Measurements from ENCODE around the gene PCDH1. TPM values are rescaled to one million over a fixed set of nuclear protein-coding genes. Genes with fewer than 3 reads are reported as not detected.

Gene PCDH1
- total and polyA plus RNA-seq, 12 donors: 3.7 to 16.8 (median 7.7) TPM

DNA sequence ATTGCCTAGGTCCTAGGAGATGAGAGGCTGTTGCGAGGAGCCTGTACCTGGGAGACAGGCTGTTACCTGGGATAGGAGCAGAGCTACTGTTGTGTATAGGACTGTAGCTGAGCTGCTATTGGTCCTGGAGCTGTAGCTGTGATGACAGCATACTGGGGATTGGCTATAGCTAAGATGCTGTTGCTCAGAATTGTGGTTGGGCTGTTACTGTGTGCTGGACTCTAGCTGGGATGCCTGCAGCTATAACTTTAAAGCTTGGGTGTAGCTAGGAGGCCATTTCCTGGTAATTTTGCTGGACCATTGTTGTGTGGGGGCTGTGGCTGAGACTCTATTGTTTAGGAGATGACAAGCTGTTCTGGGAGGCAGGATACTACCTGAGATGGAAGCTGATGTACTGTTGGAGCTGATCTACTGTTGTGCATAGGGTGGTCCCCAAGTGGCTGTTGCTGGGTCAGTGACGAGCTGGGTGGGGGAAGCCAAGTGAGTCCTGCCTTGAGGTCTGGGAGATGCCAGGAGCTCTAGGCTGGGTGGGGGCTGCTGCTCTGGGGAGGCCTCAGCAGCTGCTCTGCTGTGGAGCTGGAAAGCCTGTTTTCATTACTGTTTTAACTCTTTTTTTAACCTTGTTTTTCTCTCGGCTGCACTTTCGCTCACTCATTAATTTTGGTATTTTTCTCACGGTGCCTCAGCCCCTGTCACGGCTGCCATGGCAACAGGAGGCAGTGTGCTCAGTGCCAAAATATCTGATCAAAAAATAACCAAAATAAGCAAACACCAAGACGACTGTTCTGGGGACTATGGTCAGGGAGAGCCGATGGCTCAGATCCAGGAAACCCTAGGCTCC, 3.0 kb upstream of the PCDH1 start:
- Histone ChIP-seq H3K4me1 (replicated peaks in 1 of 2) (peaks cover 18 to 45% of the 10 kb centered on the region in 2 donors), H3K9me3 (replicated peaks in 1 of 3) (no peaks in the 10 kb centered on the region), H3K4me3 (no peak overlapping the region), H3K36me3 (replicated peaks in 1 of 2) (no peaks in the 10 kb centered on the region), H3K27me3 (peaks cover 22% of the 10 kb centered on the region), H3K27ac (peak overlapping the region in 1 of 5 donors; percentile 64)
- 37 to 41% (median 38%) methylated on average over 8 of the region's 8 CpGs for WGBS, 4 donors
- DNase-seq: no peak
- TF ChIP-seq, protein P1, sequence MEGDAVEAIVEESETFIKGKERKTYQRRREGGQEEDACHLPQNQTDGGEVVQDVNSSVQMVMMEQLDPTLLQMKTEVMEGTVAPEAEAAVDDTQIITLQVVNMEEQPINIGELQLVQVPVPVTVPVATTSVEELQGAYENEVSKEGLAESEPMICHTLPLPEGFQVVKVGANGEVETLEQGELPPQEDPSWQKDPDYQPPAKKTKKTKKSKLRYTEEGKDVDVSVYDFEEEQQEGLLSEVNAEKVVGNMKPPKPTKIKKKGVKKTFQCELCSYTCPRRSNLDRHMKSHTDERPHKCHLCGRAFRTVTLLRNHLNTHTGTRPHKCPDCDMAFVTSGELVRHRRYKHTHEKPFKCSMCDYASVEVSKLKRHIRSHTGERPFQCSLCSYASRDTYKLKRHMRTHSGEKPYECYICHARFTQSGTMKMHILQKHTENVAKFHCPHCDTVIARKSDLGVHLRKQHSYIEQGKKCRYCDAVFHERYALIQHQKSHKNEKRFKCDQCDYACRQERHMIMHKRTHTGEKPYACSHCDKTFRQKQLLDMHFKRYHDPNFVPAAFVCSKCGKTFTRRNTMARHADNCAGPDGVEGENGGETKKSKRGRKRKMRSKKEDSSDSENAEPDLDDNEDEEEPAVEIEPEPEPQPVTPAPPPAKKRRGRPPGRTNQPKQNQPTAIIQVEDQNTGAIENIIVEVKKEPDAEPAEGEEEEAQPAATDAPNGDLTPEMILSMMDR (IDR thresholded peaks at IDR 0.05): no peak
- no peak for TF ChIP-seq POLR2A (IDR thresholded peaks at IDR 0.05)
- intact Hi-C loops (cut with DNase I): loop anchor here (5.0 to 10.0 kb wide), 3 partner anchors 74 to 189 kb away; partner anchors contain the start of gene PCDH12 (in 2 of the 2)

- Histone ChIP-seq H3K4me3 (no peak overlapping the region), H3K4me1 (replicated peaks in 1 of 2) (peaks cover 23 to 47% of the 10 kb centered on the region in 2 donors), H3K27ac (peak overlapping the region in 1 of 5 donors; percentile 78), H3K9me3 (replicated peaks in 1 of 3) (no peaks in the 10 kb centered on the region), H3K27me3 (peaks cover 25% of the 10 kb centered on the region), H3K36me3 (replicated peaks in 1 of 2) (no peaks in the 10 kb centered on the region)
- intact Hi-C loops (cut with DNase I): loop anchor here (5.0 to 10.0 kb wide), 4 partner anchors 75 to 188 kb away; partner anchors contain the start of gene PCDH12 (in 2 of the 2)
- 31 to 67% (median 36%) methylated on average over 2 to 7 of the region's 7 CpGs for WGBS, 4 donors
- no peak for DNase-seq
- TF ChIP-seq POLR2A (IDR thresholded peaks at IDR 0.05): no peak
- TF ChIP-seq, protein P1 (IDR thresholded peaks at IDR 0.05): no peak
These were observed 1.9 kb upstream of the PCDH1 start for GRCh38 chr5:141879941-141880738.

GRCh38 chr5:141879426-141879759, 1.2 kb upstream of the PCDH1 start:
- peak overlapping the region in 1 of 4 donors; percentile 71 for H3K4me3 ChIP-seq
- TF ChIP-seq, protein P1 (IDR thresholded peaks at IDR 0.05): peak in 1 of 6 experiments; percentile 16
- TF ChIP-seq POLR2A (IDR thresholded peaks at IDR 0.05): no peak

More at GRCh38 chr5:141879426-141879759, 1.2 kb upstream of the PCDH1 start:
- intact Hi-C loops (cut with DNase I): loop anchor here (5.0 kb wide), 1 partner anchor 177 kb away; no protein-coding TSS in a partner anchor
- Histone ChIP-seq H3K27ac (peak overlapping the region in 1 of 5 donors; percentile 78), H3K4me1 (replicated peaks in 1 of 2) (peaks cover 23 to 47% of the 10 kb centered on the region in 2 donors), H3K27me3 (peaks cover 25% of the 10 kb centered on the region), H3K36me3 (replicated peaks in 1 of 2) (no peaks in the 10 kb centered on the region), H3K9me3 (replicated peaks in 1 of 3) (no peaks in the 10 kb centered on the region)
- 0% methylated on average over 2 of the region's 2 CpGs for WGBS, 4 donors
- no peak for DNase-seq
